ENCODE data around the gene CNTROB.

GRCh38 chr17:7935859-7936258, 3.9 kb downstream of the CNTROB start:
- TF ChIP-seq CTCF (IDR thresholded peaks at IDR 0.05) = no peak
- TF ChIP-seq ZNF396 (CRISPR knock-in tag; IDR thresholded peaks at IDR 0.05; ENCODE audit: borderline replicate concordance) = no peak
- no peak for TF ChIP-seq CREB1 (CRISPR knock-in tag; IDR thresholded peaks at IDR 0.05)
- no peak for TF ChIP-seq MAX (CRISPR knock-in tag; IDR thresholded peaks at IDR 0.05)
- TF ChIP-seq E2F1 (CRISPR knock-in tag; IDR thresholded peaks at IDR 0.05) = no peak
- TF ChIP-seq ZNF263 (CRISPR knock-in tag; IDR thresholded peaks at IDR 0.05; ENCODE audit: low read depth) = no peak
- TF ChIP-seq IRF1 (CRISPR knock-in tag; IDR thresholded peaks at IDR 0.05) = no peak
